GM12873 (cell line): ENCODE data around the gene CTBP1.

Source experiments
- CTCF ChIP-seq: IDR thresholded peaks from 2 replicates; pipeline ENCODE4 v1.5.1; 2012; ENCODE audit warnings: low read depth, mild to moderate bottlenecking, moderate library complexity, low read length, control low read depth; ENCODE audit not compliant: insufficient read depth; ENCODE audit errors: missing control alignments

CTBP1 gene

GRCh38 chr4:1202526-1203011 lies 46.4 kb downstream of the CTBP1 start:
- TF ChIP-seq CTCF, result no peak

GRCh38 chr4:1201851-1202525 lies 46.9 kb downstream of the CTBP1 start:
- TF ChIP-seq CTCF, result no peak

GRCh38 chr4:1200425-1201035 lies 48.4 kb downstream of the CTBP1 start:
- TF ChIP-seq CTCF, result no peak

- TF ChIP-seq CTCF, result no peak
Observed at GRCh38 chr4:1199556-1200331, 49.2 kb downstream of the CTBP1 start.

GRCh38 chr4:1198098-1198844 lies 50.7 kb downstream of the CTBP1 start:
- TF ChIP-seq CTCF, result no peak

- TF ChIP-seq CTCF, result no peak
Observed at GRCh38 chr4:1196421-1197183, 52.3 kb downstream of the CTBP1 start.
